Stimulated activated CD8-positive, alpha-beta memory T cell treated with anti-CD3 and anti-CD28 coated beads, Interleukin-12 subunit alpha, Interleukin-12 subunit beta, amount 100 ng/mL, for 4 hours (primary cell): ENCODE measurements around the gene CDK1.
"Not testable (repeated sequence)": the region's sequence is repeated elsewhere in the genome, so short reads cannot be mapped to it uniquely, and the experiment has no call there.

Source experiments
- DNase-seq: peaks from one replicate; pipeline ENCODE4 v3.0.0-alpha.2; 2020; ENCODE audit warnings: low read depth

The CDK1 gene

DNA sequence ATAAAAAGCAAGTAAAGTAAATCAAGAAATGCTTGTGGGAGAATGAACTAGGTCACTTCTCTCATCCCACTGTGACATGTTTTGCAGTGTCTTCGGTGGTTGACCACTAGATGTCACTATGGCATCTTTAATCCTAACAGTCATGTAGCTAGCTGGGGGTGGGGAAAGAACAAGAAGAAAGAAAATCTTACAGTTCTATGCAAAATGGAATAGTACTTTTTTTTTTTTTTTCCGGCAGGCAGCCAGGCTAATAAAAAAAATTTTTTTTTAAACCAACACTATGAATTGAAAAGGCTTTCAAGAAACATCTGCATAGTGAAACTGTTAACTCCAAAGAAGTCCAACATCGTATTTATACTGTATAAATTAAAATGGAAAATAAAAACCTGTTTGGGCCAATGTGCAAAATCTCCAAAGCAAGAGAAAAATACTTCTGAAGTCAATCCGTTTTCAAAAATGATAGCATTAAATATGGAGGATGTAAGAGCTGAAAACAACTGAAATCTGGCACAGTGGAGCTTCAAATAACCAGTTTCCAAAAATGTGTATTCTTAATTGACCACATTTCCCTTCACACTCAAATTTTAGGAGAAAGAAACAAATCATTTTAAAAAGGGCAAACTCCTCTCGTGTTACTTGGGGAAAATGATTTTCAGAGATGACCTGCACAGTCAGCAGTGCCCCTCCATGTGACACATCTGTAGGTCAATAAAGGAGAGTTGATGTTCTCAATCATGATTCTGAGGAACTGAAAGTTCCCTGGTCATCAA, 38.5 kb downstream of the CDK1 start:
- DNase-seq: no peak

DNA sequence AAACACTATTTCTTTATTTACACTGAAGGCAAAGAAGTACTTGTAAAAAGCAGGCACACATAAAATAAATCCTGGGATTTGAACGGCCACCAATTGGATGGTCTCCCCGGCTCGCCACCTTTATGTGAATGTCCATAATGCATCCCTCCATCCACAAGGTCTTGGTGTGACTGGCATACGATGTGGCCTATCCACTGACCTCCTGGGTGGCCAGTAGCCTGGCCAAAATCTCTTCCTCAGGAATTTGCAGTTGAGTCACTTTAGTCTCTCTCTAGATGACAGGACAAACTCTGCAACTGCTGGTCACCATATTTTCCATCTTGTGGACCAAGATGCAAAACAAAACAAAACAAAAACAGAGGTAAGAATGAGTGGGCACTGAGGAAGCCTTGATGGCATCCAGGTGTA, 39.1 kb downstream of the CDK1 start:
- no peak for DNase-seq

DNA sequence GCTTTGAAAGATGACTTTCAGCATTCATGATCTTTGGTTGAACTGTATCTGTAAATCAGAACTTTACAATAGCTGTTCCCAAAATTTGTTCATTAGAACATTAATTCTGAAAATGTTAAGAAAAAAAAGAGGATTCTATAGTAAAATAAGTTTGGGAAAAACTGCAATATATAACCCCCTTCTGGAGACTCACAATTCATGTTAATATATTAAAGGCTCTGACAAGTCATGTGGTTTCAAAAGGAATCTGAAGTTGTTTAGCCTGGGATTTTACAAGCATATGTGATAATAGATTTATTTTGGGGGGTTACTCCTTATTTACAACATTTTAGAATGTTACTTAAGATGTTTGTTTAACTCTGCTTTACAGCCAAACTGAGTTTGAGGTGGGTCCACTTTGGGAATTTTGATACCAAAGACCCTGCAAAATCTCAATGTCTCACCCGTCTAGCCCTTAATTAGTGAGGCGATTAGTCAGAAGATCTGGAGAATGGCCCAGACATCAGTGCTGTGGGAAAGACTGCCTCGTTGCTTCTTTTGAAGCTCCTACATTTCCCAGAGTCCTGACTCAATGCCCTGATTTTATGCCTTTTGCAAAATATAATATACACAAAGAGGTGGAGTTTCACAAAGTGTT, 40.0 kb downstream of the CDK1 start:
- no peak for DNase-seq

DNA sequence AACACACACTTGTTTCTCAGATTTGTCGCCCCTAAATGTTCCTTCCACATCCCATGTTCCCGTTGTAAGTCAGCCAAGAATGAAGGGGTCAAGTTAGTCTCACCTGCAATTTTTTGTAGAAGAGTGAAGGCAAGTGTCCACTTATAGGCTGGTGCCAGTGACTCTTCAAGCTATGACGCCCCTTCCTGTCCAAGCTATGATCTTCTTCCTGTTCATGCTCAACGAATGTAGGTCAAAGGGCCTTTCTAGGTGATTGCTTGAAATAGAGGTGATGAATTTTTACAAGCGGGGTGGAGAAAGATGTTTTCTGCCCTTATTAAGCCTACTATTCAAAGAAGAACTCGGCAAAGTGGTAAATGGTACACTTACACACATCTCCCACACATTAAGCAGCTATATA, 41.0 kb downstream of the CDK1 start:
- DNase-seq: no peak

DNA sequence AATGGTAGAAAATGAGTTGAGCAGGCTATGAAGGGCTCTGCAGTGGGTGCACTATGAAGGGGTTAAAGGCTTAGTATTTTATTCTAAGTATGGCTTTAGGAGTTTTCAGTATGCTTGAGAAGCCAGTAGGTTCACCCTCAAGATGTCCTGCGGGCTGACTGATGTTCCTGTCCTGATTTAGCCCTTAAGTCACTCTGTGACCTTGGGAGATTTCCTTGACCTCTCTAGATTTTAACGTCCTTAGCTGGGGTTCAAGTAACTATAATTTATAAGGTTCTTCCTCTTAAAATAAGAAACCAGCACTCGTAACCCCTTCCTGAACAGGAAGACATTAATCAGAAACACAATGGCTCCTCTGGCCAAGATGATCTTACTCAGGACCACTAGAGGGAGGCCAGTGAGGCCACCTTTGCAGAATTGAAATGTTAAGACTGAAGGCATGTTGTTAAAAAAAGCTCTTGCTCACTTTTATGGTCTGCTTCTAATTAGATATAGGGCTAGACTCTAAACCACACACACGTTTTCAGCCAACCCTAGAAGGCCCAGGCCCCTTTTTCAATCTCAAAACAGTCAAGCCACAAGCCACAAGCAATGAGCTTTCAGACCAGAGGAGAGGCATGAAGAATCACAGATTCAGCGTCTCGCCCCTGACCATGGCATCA, 41.9 kb downstream of the CDK1 start:
- no peak for DNase-seq

DNA sequence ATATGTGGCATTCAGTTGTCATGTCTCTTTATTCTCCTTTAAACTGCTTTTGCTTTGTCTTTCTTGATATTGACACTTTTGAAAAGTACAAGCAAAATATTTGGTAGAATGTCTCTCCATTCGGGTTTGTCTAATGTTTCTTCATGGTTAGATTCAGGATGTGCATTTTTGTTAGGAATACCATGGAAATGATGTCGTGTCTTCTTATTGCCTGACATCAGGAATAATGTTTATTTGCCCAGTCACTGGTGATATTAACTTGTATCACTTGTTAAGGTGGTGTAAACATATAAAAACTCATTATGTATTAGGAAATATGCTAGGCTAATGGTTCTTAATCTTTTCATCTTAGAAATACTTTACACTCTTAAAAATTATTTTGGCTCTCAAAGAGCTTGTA, 43.4 kb downstream of the CDK1 start:
- DNase-seq: no peak

DNA sequence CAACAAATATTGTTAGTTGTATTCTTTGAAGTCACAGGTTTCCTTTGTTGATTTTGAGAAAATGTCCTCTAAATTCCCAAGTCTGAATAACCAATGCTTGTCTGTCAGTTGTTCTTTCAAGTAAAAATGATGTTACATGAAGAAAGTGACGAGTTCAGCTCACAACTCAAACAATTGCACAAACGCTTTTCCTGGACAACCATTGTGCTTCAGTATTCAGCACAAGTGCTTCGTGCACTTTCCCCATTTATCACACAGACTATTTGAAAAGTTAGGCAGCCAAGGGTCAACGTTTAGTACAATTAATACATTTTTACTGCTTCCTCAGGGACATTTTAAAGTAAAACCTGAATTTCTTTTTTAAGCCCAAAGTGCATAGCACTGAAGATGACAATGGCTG, 44.5 kb downstream of the CDK1 start:
- no peak for DNase-seq

DNA sequence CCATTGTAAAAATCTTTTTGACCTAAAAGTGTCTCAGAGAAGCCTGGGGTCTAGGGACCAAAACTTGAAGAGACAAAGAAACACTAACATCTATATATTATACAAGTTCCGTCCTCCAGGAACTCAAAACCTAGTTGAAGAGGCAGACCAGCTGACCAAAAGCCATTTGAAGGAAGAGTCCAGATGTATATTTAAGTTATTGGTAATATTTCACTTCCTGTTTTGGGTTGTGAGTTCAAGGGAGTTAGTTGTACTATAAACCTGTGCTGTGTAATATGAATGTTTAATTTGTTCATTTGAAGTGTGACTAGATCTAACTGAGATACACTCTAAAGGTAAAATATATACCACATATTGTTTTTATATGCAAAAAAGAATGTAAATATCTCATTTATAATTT, 45.0 kb downstream of the CDK1 start:
- no peak for DNase-seq

DNA sequence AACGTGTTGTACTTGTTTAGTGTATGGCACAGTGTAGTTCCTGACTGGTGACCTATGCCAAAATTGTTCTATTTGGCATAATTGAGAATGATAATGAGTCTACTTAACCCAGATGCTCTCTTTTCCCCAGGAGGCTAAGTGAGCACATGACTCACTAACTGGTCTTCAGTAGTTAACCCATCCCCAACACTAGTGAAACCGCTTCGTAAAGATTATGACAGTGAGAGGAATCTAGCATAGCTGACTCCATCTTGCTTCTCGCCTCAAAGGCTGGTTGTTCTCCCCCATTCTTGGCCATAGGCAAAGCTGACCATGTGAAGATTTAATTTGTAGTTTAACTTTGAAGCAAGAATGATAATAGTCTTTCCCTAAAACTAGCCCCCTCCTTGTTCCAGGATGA, 47.2 kb downstream of the CDK1 start:
- no peak for DNase-seq

DNA sequence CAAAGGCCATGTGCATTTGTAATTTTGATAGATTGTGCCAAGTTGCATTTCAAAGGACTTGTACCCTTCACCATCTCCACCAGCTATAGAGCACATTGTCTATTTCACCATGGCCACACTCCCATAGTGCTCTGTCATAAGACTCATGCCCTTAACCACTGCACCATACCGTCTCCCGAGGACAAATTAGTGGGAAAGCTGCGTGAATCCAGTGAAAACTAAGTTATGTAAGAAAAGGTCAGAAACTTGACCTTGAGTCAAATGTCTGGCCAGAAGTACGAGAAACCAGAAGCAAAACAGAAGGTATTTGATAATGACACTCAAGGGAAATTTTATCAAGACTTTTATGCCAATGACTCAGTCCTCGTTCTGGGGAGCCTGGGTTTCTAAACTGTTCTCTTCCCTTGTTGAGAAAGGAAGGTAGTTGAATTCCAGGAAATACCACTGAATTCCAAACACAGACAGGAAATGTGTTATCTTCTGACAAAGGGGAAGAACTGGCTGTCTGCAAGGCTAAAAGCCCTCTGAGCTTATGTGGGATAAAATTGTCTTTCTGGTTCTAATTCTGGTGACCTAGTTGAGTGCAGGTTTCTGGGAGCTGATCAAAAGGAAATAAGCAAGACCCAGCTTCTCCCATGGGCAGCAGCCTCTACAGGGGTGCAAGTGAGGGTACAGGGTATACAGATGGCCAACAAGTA, 49.7 kb downstream of the CDK1 start:
- no peak for DNase-seq

DNA sequence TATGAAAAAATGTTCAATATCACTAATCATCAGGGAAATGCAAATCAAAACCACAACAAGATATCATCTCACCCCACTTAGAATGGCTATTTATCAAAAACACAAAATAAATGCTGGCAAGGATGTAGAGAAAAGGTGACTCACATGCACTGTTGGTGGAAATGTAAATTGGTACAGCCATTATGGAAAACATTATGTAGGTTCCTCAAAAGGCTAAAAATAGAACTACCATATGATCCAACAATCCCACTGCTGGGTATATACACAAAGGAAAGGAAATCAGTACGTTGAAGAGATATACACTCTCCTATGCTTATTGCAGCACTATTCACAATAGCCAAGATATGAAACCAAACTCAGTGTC, 50.2 kb downstream of the CDK1 start:
- no peak for DNase-seq

DNA sequence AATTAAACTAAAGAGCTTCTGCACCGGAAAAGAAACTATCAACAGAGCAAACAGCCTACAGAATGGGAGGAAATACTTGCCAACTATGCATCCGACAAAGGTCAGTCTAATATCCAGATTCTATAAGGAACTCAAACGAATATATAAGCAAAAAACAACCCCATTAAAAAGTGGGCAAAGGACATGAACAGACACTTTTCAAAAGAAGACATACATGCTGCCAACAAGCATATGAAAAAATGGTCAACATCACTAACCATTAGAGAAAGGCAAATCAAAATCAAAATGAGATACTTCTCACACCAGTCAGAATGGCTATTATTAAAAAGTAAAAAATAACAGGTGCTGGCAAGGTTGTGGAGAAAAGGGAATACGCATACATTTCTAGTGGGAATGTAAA, 53.9 kb downstream of the CDK1 start:
- DNase-seq: not testable (repeated sequence)

DNA sequence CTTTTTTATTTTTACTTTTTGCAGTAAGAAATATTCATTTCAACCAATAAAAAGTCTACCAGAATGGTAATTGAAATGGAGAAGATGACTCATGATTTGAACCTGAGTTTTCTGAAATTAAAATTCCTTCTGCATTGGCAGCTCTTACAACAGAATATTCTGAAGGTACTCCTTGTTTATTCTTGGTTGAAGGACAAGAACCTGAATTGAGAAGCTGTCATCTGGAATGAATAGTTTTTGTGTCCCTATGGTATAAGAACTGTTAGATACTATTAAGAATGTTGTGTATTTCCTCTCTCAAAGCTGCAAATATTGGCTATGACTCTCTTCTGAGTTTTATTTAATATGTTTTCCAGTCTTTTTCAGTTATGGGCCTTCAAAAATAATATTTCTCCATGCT, 56.1 kb downstream of the CDK1 start:
- DNase-seq: no peak

DNA sequence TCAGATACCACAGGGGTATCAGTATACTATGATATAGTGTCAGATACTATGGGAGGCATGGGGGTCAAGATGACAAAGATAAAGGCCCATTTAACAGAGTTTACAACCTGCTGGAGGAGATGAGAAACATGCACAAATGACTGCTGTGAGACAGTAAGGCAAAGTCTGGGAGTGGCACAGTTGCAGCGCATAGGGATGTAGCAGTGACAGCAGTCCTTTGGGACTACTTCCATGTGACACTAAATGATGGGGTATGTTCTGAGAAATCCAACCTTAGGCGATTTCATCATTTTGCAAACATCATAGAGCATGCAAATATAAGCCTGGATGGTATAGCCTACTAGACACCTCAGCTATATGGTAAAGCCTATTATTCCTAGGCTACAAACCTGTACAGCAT, 56.8 kb downstream of the CDK1 start:
- no peak for DNase-seq

DNA sequence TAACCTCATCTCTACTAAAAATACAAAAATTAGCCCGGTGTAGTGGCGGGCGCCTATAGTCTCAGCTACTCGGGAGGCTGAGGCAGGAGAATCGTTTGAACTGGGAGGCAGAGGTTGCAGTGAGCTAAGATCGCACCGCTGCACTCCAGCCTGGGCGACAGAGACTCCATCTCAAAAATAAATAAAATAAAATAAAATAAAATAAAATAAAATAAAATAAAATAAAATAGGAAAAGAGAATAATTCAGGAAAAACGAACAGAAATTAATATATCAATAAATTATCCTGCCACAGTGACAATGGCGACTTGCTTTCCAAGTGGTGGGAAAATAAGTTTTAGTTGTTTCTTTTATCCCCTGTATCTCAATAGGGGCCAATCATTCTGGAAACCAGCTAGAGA, 62.9 kb downstream of the CDK1 start:
- not testable (repeated sequence) for DNase-seq

DNA sequence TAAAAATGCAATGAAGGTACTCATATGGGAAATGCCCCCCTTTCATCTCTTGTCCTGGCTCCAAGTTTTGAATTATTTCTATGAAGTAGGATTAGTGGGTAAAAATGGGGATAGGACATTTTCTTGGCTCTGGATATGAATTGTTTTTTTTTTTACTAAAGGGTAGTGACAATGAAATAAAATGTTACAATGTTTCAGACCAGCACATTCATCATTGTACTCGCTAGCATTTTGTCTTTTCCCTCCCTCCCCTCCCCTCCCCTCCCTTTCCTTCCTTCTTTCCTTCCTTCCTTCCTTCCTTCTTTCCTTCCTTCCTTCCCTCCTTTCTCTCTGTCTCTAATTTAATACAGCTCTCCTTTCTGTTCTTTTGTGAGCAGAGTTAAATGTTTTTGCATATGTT, 64.4 kb downstream of the CDK1 start:
- DNase-seq: no peak
